Nephron progenitor cell (in vitro differentiated cells): ENCODE measurements around the gene NUCKS1.
A peak's percentile ranks its signal among the peaks of the same experiment; 100 is the strongest.

Source experiments
- DNase-seq: peaks from one replicate; pipeline ENCODE4 v3.0.0; 2021
- H3K27ac Mint-ChIP-seq: 2 replicates; pipeline ENCODE4 v1.8.0; 2021; ENCODE audit warnings: mild to moderate bottlenecking, moderate library complexity, mixed read lengths
- H3K27me3 Mint-ChIP-seq: 2 replicates; pipeline ENCODE4 v1.8.0; 2021; ENCODE audit warnings: mild to moderate bottlenecking, low read depth, mixed read lengths; ENCODE audit not compliant: poor library complexity
- H3K36me3 Mint-ChIP-seq: 2 replicates; pipeline ENCODE4 v1.8.0; 2021; ENCODE audit warnings: low read depth, mixed read lengths
- H3K4me1 Mint-ChIP-seq: 2 replicates; pipeline ENCODE4 v1.8.0; 2021; ENCODE audit warnings: mixed read lengths
- H3K4me3 Mint-ChIP-seq: 2 replicates; pipeline ENCODE4 v1.8.0; 2021; ENCODE audit warnings: mild to moderate bottlenecking, moderate library complexity, mixed read lengths
- H3K9me3 Mint-ChIP-seq: 2 replicates; pipeline ENCODE4 v1.8.0; 2021; ENCODE audit warnings: mild to moderate bottlenecking, moderate library complexity, mixed read lengths
- TF ChIP-seq, protein P1 (sequence below): fragments of 200-600 bp; sonication (generic); IDR thresholded peaks from 2 replicates; pipeline ENCODE4 v1.5.0; 2021; ENCODE audit warnings: antibody characterized with exemption

NUCKS1 gene

DNA sequence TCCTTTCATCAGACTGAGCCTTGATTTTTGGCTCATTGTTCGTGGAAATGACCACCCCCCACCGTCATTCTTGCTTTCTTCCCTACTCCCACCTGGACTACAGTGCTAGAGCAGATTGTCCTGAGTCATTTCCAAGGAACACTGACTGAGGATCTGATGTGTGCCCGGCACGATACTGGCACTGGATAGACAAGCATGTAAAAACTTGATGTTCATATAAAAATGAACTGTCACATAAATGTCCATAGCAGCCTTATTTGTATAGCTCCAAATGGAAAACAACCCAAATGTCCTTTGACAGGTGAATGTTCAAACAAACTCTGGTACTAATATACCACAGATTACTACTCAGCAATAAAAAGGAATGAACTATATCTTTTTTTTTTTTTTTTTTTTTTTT, 51.1 kb downstream of the NUCKS1 start:
- Mint-ChIP-seq H3K36me3 (peaks cover 6% of the 10 kb centered on the region), H3K9me3 (no peaks in the 10 kb centered on the region), H3K4me1 (peaks cover 72% of the 10 kb centered on the region), H3K27ac (no peak overlapping the region), H3K4me3 (no peak overlapping the region), H3K27me3 (peaks cover 6% of the 10 kb centered on the region)
- no peak for DNase-seq
- TF ChIP-seq, protein P1, sequence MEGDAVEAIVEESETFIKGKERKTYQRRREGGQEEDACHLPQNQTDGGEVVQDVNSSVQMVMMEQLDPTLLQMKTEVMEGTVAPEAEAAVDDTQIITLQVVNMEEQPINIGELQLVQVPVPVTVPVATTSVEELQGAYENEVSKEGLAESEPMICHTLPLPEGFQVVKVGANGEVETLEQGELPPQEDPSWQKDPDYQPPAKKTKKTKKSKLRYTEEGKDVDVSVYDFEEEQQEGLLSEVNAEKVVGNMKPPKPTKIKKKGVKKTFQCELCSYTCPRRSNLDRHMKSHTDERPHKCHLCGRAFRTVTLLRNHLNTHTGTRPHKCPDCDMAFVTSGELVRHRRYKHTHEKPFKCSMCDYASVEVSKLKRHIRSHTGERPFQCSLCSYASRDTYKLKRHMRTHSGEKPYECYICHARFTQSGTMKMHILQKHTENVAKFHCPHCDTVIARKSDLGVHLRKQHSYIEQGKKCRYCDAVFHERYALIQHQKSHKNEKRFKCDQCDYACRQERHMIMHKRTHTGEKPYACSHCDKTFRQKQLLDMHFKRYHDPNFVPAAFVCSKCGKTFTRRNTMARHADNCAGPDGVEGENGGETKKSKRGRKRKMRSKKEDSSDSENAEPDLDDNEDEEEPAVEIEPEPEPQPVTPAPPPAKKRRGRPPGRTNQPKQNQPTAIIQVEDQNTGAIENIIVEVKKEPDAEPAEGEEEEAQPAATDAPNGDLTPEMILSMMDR: no peak

DNA sequence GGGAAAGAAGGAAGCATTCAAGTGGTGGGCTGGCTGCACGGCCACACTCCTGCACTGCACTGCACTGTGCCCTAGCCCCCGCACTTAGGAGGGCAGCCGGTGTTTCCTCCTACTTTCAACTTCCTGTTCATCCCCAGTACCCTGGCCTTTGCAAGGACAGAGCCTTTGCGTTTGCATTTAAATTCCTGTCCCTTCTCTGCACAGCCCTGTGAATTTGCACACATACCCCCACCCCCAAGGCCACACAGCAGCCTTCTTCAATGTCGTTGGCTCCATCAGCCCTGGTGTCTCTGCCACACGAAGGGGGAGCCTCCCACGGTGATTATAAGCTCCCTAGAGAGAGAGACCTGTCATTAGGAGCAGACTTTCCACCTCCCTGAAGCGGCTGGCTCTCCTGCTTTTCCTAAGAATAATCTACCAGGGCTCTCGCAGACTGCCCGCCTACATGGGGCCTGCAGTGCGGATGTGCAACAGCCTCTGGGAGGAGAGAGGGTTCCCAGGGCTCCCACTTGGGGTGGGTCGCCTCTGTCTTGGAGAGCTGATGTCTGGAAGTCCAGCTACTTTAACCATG, 56.5 kb downstream of the NUCKS1 start:
- no peaks in the 10 kb centered on the region for H3K36me3 Mint-ChIP-seq
- H3K27ac Mint-ChIP-seq: peak overlapping the region; percentile 71
- H3K4me3 Mint-ChIP-seq: peak overlapping the region; percentile 58
- peaks cover 14% of the 10 kb centered on the region for H3K27me3 Mint-ChIP-seq
- peaks cover 78% of the 10 kb centered on the region for H3K4me1 Mint-ChIP-seq
- TF ChIP-seq, protein P1: no peak
- DNase-seq: peak; percentile 21
- no peaks in the 10 kb centered on the region for H3K9me3 Mint-ChIP-seq

DNA sequence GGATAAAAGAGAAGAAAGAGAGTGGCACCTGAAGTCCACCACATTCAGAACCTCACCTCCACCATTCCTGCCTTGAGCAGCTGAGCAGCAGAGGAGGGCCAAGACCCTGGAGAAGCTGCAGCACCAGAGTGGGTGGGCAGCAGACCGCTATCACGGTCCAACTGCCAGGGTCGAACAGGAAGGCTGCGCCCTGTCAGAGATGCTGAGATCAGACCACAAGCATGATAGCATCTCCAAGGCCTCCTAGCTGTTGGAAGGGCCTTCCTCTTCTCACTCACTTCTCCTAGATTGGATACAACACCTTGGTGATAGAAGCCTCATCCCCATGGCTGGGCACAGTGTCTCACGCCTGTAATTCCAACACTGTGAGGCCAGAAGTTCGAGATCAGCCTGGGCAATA, 57.6 kb downstream of the NUCKS1 start:
- no peak overlapping the region for H3K4me3 Mint-ChIP-seq
- peaks cover 14% of the 10 kb centered on the region for H3K27me3 Mint-ChIP-seq
- H3K27ac Mint-ChIP-seq: no peak overlapping the region
- no peaks in the 10 kb centered on the region for H3K36me3 Mint-ChIP-seq
- peaks cover 78% of the 10 kb centered on the region for H3K4me1 Mint-ChIP-seq
- H3K9me3 Mint-ChIP-seq: no peaks in the 10 kb centered on the region
- TF ChIP-seq, protein P1: no peak
- DNase-seq: no peak

DNA sequence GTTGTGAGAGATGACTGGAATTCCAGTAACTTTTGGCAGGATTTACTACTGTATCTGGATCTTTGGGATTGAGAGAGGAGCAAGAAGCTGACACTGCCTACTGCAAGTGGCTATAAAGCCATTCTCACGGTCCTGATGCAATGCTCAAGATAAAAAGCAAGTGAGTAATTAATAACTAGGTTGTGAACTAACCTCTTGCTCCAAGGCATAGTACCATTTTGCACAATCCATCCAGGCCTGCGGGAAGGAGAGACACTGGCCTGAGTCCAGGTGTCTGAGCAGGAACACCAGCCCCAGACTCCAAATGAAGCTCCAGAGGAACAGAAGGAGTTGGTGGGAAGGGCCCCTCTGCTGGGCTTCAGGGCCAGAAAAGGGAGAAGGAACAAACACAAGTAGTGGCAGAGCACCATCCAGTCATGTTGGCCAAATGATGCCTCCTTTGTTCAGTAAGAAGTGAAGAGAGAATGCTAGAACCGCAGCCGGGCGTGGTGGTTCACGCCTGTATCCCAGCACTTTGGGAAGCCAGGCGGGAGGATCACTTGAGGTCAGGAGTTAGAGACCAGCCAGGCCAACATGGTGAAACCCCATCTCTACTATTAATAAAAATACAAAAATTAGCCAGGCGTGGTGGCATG, 59.7 kb downstream of the NUCKS1 start:
- H3K9me3 Mint-ChIP-seq: no peaks in the 10 kb centered on the region
- DNase-seq: no peak
- TF ChIP-seq, protein P1: no peak
- H3K4me1 Mint-ChIP-seq: peaks cover 75% of the 10 kb centered on the region
- no peak overlapping the region for H3K27ac Mint-ChIP-seq
- peaks cover 10% of the 10 kb centered on the region for H3K27me3 Mint-ChIP-seq
- no peak overlapping the region for H3K4me3 Mint-ChIP-seq
- H3K36me3 Mint-ChIP-seq: no peaks in the 10 kb centered on the region

DNA sequence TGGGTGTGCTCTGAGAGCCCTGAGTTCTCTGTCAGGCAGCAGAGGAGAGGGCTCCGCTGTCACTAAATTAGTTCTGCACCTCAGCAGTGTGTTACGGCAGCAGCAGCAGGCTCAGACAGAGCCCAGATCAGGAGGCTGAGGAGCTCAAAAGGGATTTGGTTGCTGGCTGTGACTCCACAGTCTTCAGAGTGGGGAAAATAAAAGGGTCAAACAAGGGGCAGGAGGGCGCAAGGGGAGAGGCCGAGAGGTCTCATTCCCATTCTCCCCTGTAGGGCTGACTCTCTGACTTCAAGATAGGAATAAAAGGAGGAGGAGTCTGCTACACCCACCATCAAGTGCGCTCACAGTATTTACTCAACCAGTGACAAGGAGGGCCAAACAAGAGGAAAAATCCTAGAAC, 60.5 kb downstream of the NUCKS1 start:
- H3K36me3 Mint-ChIP-seq: no peaks in the 10 kb centered on the region
- H3K27ac Mint-ChIP-seq: peak overlapping the region; percentile 64
- peak overlapping the region; percentile 16 for H3K4me3 Mint-ChIP-seq
- H3K4me1 Mint-ChIP-seq: peaks cover 70% of the 10 kb centered on the region
- peaks cover 9% of the 10 kb centered on the region for H3K27me3 Mint-ChIP-seq
- H3K9me3 Mint-ChIP-seq: no peaks in the 10 kb centered on the region
- TF ChIP-seq, protein P1: no peak
- peak; percentile 13 for DNase-seq
